Measurements from ENCODE around the gene MDFIC. TPM values are rescaled to one million over a fixed set of nuclear protein-coding genes. Genes with fewer than 3 reads are reported as not detected.

The MDFIC gene
- total RNA-seq, 6 donors from 2014 or later = 13.8 to 63.9 (median 31.8) TPM

DNA sequence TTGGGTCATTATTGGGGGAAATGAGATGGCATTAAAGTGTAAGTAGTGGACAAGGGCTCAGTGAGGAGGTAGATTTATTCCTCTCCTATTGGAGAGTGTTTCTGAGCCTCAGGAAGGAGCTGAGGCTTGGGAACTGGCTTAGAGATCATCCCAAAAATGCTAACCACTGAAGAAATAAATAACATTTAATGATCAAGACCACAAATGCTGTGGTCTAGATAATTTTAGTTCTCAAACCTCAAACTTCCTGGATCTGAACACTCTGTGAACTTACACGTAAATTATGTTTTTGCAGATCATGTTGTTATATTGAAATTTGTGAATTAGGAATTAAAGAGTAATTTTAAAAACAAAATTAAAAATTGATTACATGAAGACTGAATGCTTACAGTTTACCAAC lies 27.3 kb downstream of the MDFIC start:
- H3K4me3 ChIP-seq = no peak overlapping the region
- DNase-seq (no peak), ATAC-seq (ENCODE audit: low FRiP score in 2 of 2) (no peak)
- 50 to 53% methylated on average over 1 of the region's 1 CpG for WGBS, 2 donors
- no peaks in the 10 kb centered on the region for H3K27me3 ChIP-seq
- no peaks in the 10 kb centered on the region for H3K36me3 ChIP-seq
- peaks cover 0 to 3% (median 0%) of the 10 kb centered on the region in 4 donors for H3K4me1 ChIP-seq
- H3K27ac ChIP-seq = no peak overlapping the region
- TF ChIP-seq EP300 (IDR thresholded peaks at IDR 0.05) (no peak), POLR2AphosphoS5 (IDR thresholded peaks at IDR 0.05) (no peak), POLR2A (IDR thresholded peaks at IDR 0.05) (no peak)
- TF ChIP-seq, protein P1, sequence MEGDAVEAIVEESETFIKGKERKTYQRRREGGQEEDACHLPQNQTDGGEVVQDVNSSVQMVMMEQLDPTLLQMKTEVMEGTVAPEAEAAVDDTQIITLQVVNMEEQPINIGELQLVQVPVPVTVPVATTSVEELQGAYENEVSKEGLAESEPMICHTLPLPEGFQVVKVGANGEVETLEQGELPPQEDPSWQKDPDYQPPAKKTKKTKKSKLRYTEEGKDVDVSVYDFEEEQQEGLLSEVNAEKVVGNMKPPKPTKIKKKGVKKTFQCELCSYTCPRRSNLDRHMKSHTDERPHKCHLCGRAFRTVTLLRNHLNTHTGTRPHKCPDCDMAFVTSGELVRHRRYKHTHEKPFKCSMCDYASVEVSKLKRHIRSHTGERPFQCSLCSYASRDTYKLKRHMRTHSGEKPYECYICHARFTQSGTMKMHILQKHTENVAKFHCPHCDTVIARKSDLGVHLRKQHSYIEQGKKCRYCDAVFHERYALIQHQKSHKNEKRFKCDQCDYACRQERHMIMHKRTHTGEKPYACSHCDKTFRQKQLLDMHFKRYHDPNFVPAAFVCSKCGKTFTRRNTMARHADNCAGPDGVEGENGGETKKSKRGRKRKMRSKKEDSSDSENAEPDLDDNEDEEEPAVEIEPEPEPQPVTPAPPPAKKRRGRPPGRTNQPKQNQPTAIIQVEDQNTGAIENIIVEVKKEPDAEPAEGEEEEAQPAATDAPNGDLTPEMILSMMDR (IDR thresholded peaks at IDR 0.05) = no peak
- no peaks in the 10 kb centered on the region for H3K9me3 ChIP-seq

DNA sequence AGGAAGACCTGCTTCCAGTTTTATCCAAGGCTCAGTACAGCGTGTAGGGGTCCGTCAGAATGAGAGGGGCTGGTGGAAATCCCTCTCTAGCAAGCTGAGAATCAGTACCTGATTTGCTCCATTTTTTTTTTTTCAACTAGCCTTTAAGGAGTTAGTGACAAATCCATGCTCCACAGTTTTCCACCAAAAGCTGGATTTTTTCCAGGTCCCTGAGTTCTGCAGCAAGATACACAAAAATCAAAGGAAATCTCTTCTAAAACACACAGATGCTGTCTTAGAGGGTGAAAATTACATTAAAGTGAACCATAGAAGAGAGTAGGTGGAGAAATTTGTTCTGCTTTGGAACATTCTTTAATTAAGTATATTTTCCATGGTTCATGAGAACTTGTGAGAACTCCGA lies 30.4 kb downstream of the MDFIC start:
- WGBS, 2 donors = 82 to 98% methylated on average over 3 of the region's 3 CpGs
- DNase-seq (no peak), ATAC-seq (ENCODE audit: low FRiP score in 2 of 2) (no peak)
- H3K4me3 ChIP-seq = no peak overlapping the region
- no peak overlapping the region for H3K27ac ChIP-seq
- no peaks in the 10 kb centered on the region for H3K4me1 ChIP-seq
- no peaks in the 10 kb centered on the region for H3K36me3 ChIP-seq
- H3K9me3 ChIP-seq = no peaks in the 10 kb centered on the region
- no peak for TF ChIP-seq EP300 (IDR thresholded peaks at IDR 0.05)
- TF ChIP-seq, protein P1 (IDR thresholded peaks at IDR 0.05) = no peak
- TF ChIP-seq POLR2AphosphoS5 (IDR thresholded peaks at IDR 0.05) = no peak
- H3K27me3 ChIP-seq = no peaks in the 10 kb centered on the region

DNA sequence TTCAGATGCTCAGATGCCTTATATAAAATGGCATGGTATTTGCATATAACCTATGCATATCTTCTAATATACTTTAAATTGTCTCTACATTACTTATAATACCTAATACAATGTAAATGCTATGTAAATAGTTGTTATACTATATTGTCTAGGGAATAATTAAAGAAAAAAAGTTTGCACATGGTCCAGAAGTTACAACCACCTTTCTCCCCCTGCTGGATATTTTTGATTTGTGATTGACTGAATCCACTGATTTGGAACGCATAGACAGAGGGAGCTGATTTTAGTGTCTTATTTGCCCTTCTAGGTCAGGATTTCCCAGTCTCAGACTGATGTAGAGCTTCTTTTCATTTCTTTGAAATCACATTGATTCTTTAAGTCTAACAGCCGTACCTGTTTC lies 31.8 kb downstream of the MDFIC start:
- peaks cover 0 to 7% (median 1%) of the 10 kb centered on the region in 4 donors for H3K4me1 ChIP-seq
- no peak overlapping the region for H3K4me3 ChIP-seq
- TF ChIP-seq, protein P1 (IDR thresholded peaks at IDR 0.05) = no peak
- TF ChIP-seq EP300 (IDR thresholded peaks at IDR 0.05) (no peak), POLR2A (IDR thresholded peaks at IDR 0.05) (no peak), POLR2AphosphoS5 (IDR thresholded peaks at IDR 0.05) (no peak)
- ATAC-seq (ENCODE audit: low FRiP score in 2 of 2) (no peak), DNase-seq (no peak)
- no peaks in the 10 kb centered on the region for H3K36me3 ChIP-seq
- H3K9me3 ChIP-seq = no peaks in the 10 kb centered on the region
- no peaks in the 10 kb centered on the region for H3K27me3 ChIP-seq
- no peak overlapping the region for H3K27ac ChIP-seq
- 94% methylated on average over 2 of the region's 2 CpGs for WGBS, 2 donors

DNA sequence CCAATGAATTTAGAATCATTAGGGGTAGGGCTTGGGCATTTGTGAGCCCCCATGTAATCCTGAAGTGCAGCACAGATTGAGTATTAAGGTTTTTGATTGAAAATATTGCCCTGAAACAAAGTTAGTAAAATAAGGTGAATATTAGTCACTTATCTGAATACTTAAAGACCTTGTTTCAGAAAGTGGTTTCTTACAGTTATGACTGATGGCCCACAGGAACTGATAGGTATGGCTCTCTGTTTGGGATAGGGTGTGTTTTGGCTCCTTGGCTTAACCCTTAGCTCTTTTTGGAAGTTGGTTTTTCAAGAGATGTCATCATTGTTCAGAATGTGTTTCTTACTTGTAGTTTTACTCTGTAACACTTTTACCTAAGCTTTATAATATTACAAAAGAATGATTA lies 34.8 kb downstream of the MDFIC start:
- DNase-seq = no peak
- no peaks in the 10 kb centered on the region for H3K36me3 ChIP-seq

DNA sequence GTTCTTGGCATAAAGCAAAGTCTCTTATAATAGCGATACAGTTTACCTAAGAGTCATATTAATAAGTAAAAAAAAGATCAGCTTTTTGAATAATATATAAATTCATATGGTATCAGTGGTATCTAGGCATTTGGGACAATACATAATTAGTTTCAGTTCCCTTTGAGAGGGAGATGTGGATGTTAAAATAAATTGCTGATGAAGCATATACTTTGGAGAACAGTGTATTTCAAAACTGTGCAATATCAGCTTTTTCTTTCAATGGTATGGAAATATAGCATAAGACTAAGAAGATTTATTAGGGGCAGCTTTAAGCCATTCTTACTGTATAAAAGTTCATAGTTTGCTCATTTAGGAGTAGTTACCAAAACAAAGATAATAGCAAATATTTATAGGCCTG lies 35.5 kb downstream of the MDFIC start:
- 87 to 97% methylated on average over 1 of the region's 1 CpG for WGBS, 2 donors
- TF ChIP-seq EP300 (IDR thresholded peaks at IDR 0.05) (no peak), POLR2A (IDR thresholded peaks at IDR 0.05) (no peak), POLR2AphosphoS5 (IDR thresholded peaks at IDR 0.05) (no peak)
- TF ChIP-seq, protein P1 (IDR thresholded peaks at IDR 0.05) = no peak

More for the DNA sequence above, 34.8 kb downstream of the MDFIC start:
- Histone ChIP-seq H3K9me3 (no peaks in the 10 kb centered on the region), H3K27ac (no peak overlapping the region), H3K4me3 (no peak overlapping the region), H3K27me3 (no peaks in the 10 kb centered on the region), H3K4me1 (peaks cover 0 to 7% (median 1%) of the 10 kb centered on the region in 4 donors)
- ATAC-seq (ENCODE audit: low FRiP score in 2 of 2) = no peak
- TF ChIP-seq EP300 (IDR thresholded peaks at IDR 0.05) (no peak), POLR2AphosphoS5 (IDR thresholded peaks at IDR 0.05) (no peak), POLR2A (IDR thresholded peaks at IDR 0.05) (no peak)
- TF ChIP-seq, protein P1 (IDR thresholded peaks at IDR 0.05) = no peak

More for the DNA sequence above, 35.5 kb downstream of the MDFIC start:
- ATAC-seq (ENCODE audit: low FRiP score in 2 of 2) (peak in 1 of 2 donors; percentile 31), DNase-seq (no peak)
- Histone ChIP-seq H3K27ac (no peak overlapping the region), H3K27me3 (no peaks in the 10 kb centered on the region), H3K36me3 (no peaks in the 10 kb centered on the region), H3K4me3 (no peak overlapping the region), H3K4me1 (peaks cover 0 to 7% (median 1%) of the 10 kb centered on the region in 4 donors), H3K9me3 (no peaks in the 10 kb centered on the region)

Measured in upper lobe of left lung (tissue), 6 donors.